ENCODE results near the gene ADAMTS15.

Gene ADAMTS15

GRCh38 chr11:130418210-130418609, 30.2 kb upstream of the ADAMTS15 start:
- H3K4me3 ChIP-seq (ENCODE audit: low read depth, low read length): no peak overlapping the region

DNA sequence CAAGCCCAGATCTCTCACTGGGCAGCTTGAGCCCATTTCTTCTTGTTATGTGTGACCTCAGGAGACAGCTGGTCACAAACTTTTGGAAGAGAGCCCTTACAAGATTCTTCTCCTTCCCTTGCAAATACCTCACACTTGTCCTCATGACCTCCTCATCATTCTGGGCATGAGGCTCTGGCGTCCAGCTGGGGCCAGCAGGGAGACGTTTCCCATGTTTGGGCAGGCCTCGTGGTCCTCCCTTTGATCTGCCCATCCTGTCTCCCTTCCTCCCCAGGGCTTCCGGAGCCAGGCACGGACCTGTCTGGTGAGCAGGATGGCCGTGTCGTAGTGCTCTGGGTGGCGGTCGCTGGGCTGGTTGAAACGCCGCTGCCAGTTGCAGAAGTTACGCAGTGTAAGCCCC, 29.7 kb upstream of the ADAMTS15 start:
- H3K4me3 ChIP-seq (ENCODE audit: low read depth, low read length): no peak overlapping the region

DNA sequence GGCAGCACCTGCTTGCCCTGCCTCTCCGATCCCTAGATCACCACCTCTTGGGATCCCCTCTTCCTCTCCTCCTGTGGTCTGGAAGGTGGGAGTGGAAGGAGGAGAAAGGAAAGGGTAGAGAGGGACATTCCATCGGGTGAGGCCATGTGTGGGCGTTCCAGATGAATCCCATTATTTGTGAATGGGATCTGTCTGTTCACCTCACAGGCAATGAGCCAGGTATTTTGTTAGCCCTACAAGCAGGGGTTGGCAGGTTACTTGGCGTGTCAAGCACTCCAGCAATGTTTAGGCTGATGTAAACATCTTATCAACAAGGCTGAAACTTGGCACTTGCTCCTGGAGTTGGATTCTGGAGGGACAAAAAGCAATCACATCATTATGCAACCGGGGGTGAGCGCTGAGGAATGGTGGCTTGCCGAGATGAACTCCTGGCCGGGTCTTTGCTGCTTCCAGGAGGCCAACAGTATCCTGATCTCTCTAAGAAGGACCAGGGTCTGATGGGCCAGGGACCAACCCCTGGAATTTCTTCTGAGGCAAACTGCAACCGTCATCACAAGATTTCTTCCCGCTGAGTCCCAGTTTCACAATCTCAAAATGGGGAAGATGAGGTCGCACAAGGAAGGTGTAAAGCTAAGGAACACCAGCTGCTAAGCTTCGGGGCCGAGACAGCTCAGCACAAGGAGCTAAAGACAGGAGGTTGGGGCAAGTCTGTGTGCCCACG, 27.8 kb upstream of the ADAMTS15 start:
- no peak overlapping the region for H3K4me3 ChIP-seq (ENCODE audit: low read depth, low read length)

- H3K4me3 ChIP-seq (ENCODE audit: low read depth, low read length): no peak overlapping the region
Measured at GRCh38 chr11:130421199-130421585, 27.3 kb upstream of the ADAMTS15 start.

- no peak overlapping the region for H3K4me3 ChIP-seq (ENCODE audit: low read depth, low read length)
Measured at GRCh38 chr11:130421697-130422096, 26.7 kb upstream of the ADAMTS15 start.

DNA sequence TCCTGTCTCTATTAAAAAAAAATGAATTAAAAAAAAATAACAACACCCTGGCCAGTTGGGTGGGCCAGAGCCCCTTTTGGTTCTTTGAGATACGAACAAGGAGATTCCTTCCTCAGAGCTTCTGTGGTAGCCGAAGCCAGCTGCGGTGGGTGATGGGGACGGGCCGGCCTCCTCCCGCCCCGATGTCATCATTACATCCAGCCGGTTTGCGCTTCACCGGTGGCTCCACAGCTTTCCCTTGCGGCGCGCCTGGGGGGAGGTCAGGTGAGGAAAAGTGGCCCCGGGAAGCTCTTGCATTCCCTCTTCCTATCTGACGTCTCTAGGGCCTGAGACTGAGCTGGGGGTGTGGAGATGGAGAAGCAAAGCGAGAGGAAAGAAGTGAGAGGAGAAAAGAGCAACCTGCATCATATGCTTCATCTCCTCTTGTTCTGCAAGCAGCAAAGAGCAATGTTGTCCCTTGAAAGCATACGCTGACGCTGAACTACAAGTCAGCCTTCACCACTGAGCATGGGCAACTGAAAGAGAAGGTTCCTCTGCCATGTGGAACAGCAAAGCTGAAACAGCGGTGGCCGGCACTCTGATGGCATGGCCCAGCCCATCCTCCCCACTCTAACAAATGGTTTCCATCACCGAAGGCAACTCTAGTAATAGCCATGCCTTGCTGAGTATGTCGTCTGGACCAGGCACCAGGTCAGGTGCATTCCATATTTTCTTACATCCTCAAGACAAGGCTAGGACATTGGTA, 26.0 kb upstream of the ADAMTS15 start:
- no peak overlapping the region for H3K4me3 ChIP-seq (ENCODE audit: low read depth, low read length)

GRCh38 chr11:130423541-130424142, 24.8 kb upstream of the ADAMTS15 start:
- no peak overlapping the region for H3K4me3 ChIP-seq (ENCODE audit: low read depth, low read length)

- H3K4me3 ChIP-seq (ENCODE audit: low read depth, low read length): no peak overlapping the region
Measured at GRCh38 chr11:130424613-130425140, 23.8 kb upstream of the ADAMTS15 start.

DNA sequence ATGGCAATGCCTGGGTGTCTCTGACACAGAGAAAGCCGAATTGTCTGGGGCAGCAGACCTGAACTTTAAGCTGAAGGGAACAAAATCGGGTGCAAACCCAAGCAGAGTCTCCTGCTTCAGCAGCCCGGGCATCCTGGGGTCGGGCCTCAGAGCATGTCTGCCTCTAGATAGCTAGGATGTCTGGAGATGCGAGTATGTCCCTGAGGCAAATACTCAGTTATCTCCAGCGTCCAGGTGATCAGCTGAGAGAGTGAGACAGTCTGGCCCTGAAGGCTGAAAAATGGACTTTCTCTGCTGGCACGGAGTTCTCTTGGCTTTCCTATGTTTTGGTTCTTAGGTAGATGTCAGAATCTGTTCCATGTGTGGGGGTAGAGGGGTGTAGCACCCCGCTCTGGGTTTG, 23.3 kb upstream of the ADAMTS15 start:
- no peak overlapping the region for H3K4me3 ChIP-seq (ENCODE audit: low read depth, low read length)

- H3K4me3 ChIP-seq (ENCODE audit: low read depth, low read length): no peak overlapping the region
Measured at GRCh38 chr11:130426223-130426836, 22.1 kb upstream of the ADAMTS15 start.

- no peak overlapping the region for H3K4me3 ChIP-seq (ENCODE audit: low read depth, low read length)
Measured at GRCh38 chr11:130426837-130427341, 21.6 kb upstream of the ADAMTS15 start.

GRCh38 chr11:130427581-130428315, 20.7 kb upstream of the ADAMTS15 start:
- peak overlapping the region; percentile 13 for H3K4me3 ChIP-seq (ENCODE audit: low read depth, low read length)

- H3K4me3 ChIP-seq (ENCODE audit: low read depth, low read length): peak within 1 kb of the TSS; percentile 14
Measured at GRCh38 chr11:130428316-130429119, 19.9 kb upstream of the ADAMTS15 start, which contains the start of gene ADAMTS8. Gene ADAMTS8, minus strand, starts transcription at chr11:130428609. Its CDS starts 323 bp downstream, at chr11:130428286.

DNA sequence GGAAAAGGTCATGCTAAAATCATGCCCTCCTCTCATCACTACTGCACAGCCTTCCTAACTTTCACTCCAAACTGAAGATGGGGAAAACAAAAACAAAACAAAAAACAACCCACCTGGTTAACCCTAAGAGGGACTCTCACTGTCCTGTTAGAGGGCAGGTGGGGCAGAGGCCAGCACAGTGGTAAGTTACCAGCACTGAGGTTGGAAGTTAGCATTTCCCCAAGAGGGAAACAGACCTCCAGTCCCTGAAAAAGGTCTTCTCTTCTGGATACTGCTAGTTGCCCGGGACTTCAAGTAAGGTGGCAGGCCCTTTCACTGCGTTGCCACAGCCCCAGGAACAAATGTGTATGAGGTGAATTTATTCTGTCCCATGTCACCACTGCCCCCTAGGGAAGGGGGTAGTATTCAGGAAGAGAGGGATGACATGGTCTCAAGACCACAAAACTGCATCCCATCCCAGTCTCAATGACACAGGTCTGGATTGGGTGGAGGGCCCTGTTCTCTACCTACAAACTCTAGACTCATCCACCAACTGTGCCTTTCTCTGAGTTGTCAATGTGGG, 19.2 kb upstream of the ADAMTS15 start:
- no peak overlapping the region for H3K4me3 ChIP-seq (ENCODE audit: low read depth, low read length)

DNA sequence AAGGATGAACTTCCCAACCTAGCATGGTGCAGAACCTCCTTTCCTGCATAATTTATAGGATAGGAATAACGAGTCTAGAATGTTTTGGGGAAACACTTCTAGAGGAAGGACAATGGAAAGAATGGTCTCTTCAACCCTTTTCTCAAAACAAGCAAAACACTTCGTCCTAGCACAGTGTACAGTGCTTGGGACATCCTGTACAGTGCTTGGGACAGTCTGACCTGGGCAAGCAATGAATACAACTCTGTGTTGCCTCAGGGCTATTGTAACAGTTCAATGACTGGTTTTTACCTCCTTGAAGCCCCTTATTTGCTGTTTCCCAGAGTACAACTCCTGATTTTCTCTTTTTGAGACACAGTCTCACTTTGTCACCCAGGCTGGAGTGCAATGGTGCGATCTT, 18.5 kb upstream of the ADAMTS15 start:
- no peak overlapping the region for H3K4me3 ChIP-seq (ENCODE audit: low read depth, low read length)

DNA sequence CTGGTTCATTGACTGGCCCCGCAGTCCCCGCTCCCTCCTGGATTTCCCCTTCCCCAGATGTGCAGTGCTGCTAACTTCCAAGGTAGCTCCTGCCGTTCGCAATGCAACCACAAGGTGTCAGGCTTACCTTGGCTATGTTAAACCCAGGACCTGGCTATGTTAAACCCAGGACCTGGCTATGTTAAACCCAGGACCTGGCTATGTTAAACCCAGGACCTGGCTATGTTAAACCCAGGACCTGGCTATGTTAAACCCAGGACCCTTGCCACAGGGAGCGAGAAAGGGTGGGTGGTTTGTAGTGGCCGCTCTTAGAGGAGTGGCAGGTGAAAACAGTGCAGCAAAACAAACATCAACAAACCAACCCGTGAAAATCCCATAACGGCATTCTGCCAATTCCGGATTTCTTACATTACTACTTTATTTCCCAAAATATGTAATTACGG, 17.1 kb upstream of the ADAMTS15 start:
- no peak overlapping the region for H3K4me3 ChIP-seq (ENCODE audit: low read depth, low read length)

DNA sequence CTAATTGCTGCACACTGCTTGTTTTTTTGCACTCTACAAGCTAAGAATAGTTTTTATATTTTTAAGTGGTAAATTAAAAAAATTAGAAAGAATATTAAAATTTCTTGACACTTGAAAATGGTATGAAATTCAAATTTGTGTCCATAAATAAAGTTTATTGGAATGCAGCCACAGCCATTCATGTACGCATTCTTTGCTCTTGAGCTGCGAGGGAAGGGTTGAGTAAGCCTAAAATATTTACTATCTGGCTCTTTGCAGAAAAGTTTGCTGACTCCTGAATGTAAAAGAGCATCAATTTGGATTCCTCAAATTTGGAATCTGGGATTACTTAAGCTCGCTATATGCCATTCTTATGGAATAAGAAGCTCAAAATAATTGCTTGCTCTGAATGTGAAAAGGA, 16.6 kb upstream of the ADAMTS15 start:
- H3K4me3 ChIP-seq (ENCODE audit: low read depth, low read length): no peak overlapping the region

- H3K4me3 ChIP-seq (ENCODE audit: low read depth, low read length): no peak overlapping the region
Measured at GRCh38 chr11:130433357-130433756, 15.1 kb upstream of the ADAMTS15 start.
